HCT116 (cell line): ENCODE measurements around the gene ATP6V1E1. TPM values are rescaled to one million over a fixed set of nuclear protein-coding genes. Genes with fewer than 3 reads are reported as not detected.

Source experiments
- ATAC-seq: fragments of 200-7000 bp; cut with Tn5 transposase; 2 replicates; pipeline ENCODE4 v1.9.1; 2020; ENCODE audit warnings: mild to moderate bottlenecking, moderate library complexity
- BruUV-seq: library from RNA; stranded (reverse); fragments of 400-500 nt; replicated peaks from 2 replicates; lab custom pipeline; 2021; lab: Mats Ljungman, UMichigan
- CTCF ChIA-PET: fragments of 300-600 bp; sonication (Branson Sonifier 250); formaldehyde crosslinking; loops from one replicate; lab custom pipeline; 2021; ENCODE audit warnings: antibody characterized with exemption; lab: Charles Lee
- POLR2A ChIA-PET: fragments of 300-600, 350-600 bp; sonication (Branson Sonifier 250); formaldehyde crosslinking; loops from one replicate; lab custom pipeline; 2021; ENCODE audit warnings: antibody characterized with exemption; lab: Charles Lee
- RAD21 ChIA-PET, 2 experiments: fragments of 300-600 bp; sonication (Branson Sonifier 250); formaldehyde crosslinking; loops; one replicate each; lab custom pipeline; 2023; ENCODE audit warnings: low total read pairs in 2 of 2; ENCODE audit not compliant: uncharacterized antibody in 2 of 2, unreplicated experiment in 2 of 2, low non-redundant PET in 1 of 2; lab: Charles Lee
- DNase-seq: peaks from one replicate; pipeline ENCODE4 v3.0.0-alpha.2; 2010; ENCODE audit warnings: low read depth, low spot score
- H2AFZ ChIP-seq: fragments of 200-600 bp; shearing (Covaris generic), sonication (generic); 2 replicates; pipeline ENCODE4 v1.6.1; 2017; ENCODE audit warnings: low read depth, mixed run types, mixed read lengths, antibody characterized with exemption, low read length; ENCODE audit not compliant: poor library complexity, severe bottlenecking
- H3K27ac ChIP-seq: 2 replicates; pipeline ENCODE4 v1.5.1; 2012; ENCODE audit warnings: low read depth, low read length
- H3K27me3 ChIP-seq: fragments of 200-600 bp; sonication (generic); 2 replicates; pipeline ENCODE4 v1.6.1; 2016; ENCODE audit warnings: mixed run types, low read length, mixed read lengths; ENCODE audit not compliant: insufficient read depth
- H3K36me3 ChIP-seq, 2 experiments: fragments of 200-500 bp in 1 of 2; fragments of 200-600 bp in 1 of 2; sonication (Bioruptor generic) in 1 of 2; sonication (generic) in 1 of 2; 2 replicates each; pipeline versions ENCODE4 v1.5.1 to v1.6.1; 2014 to 2016; ENCODE audit warnings: low read length in 2 of 2, inconsistent platforms in 1 of 2, mixed read lengths in 1 of 2, mixed run types in 1 of 2; ENCODE audit not compliant: insufficient read depth in 2 of 2, control insufficient read depth in 1 of 2
- H3K4me1 ChIP-seq, 2 experiments: fragments of 200-600 bp in 1 of 2; sonication (generic) in 1 of 2; 2 replicates each; pipeline versions ENCODE4 v1.5.1 to v1.6.1; 2012 to 2017; ENCODE audit warnings: low read length in 2 of 2, inconsistent platforms in 1 of 2, mild to moderate bottlenecking in 1 of 2, mixed read lengths in 1 of 2, mixed run types in 1 of 2, moderate library complexity in 1 of 2; ENCODE audit not compliant: insufficient read depth in 2 of 2, control insufficient read depth in 1 of 2
- H3K4me2 ChIP-seq: fragments of 200-600 bp; sonication (generic); 2 replicates; pipeline ENCODE4 v1.6.1; 2017; ENCODE audit warnings: mixed run types, low read length, mixed read lengths
- H3K4me3 ChIP-seq, 2 experiments: fragments of 200-600 bp in 1 of 2; sonication (generic) in 1 of 2; replicated peaks in 1 of 2; 2 replicates each; pipeline ENCODE4 v1.5.1; 2011 to 2016; ENCODE audit warnings: low read length in 2 of 2, control low read depth in 1 of 2, low read depth in 1 of 2, mild to moderate bottlenecking in 1 of 2, mixed read lengths in 1 of 2, mixed run types in 1 of 2
- H3K79me2 ChIP-seq: fragments of 200-600 bp; sonication (generic); 2 replicates; pipeline ENCODE4 v1.6.1; 2017; ENCODE audit warnings: mild to moderate bottlenecking, mixed run types, low read length, moderate library complexity, mixed read lengths; ENCODE audit not compliant: insufficient read depth
- H3K9ac ChIP-seq: fragments of 200-600 bp; sonication (generic); 2 replicates; pipeline ENCODE4 v1.6.1; 2016; ENCODE audit warnings: low read length, mixed read lengths
- H3K9me2 ChIP-seq: fragments of 200-600 bp; sonication (generic), shearing (Covaris generic); 2 replicates; pipeline ENCODE4 v1.6.1; 2017; ENCODE audit warnings: mixed run types, mild to moderate bottlenecking, moderate library complexity; ENCODE audit not compliant: insufficient read depth
- H3K9me3 ChIP-seq, 2 experiments: fragments of 200-500 bp in 1 of 2; fragments of 200-600 bp in 1 of 2; sonication (Bioruptor generic) in 1 of 2; sonication (generic) in 1 of 2; 2 replicates each; pipeline ENCODE4 v1.6.1; 2014 to 2017; ENCODE audit warnings: low read length in 2 of 2, mixed read lengths in 2 of 2, inconsistent platforms in 1 of 2, low read depth in 1 of 2, mild to moderate bottlenecking in 1 of 2, mixed run types in 1 of 2, moderate library complexity in 1 of 2; ENCODE audit not compliant: control insufficient read depth in 1 of 2, insufficient read depth in 1 of 2
- H4K20me1 ChIP-seq: fragments of 200-600 bp; sonication (generic), shearing (Covaris generic); 2 replicates; pipeline ENCODE4 v1.6.1; 2017; ENCODE audit warnings: mixed run types, mild to moderate bottlenecking, moderate library complexity; ENCODE audit not compliant: insufficient read depth
- CBX3 ChIP-seq: IDR thresholded peaks from 2 replicates; pipeline ENCODE4 v1.6.1; 2012; ENCODE audit warnings: low read depth
- EGR1 ChIP-seq: IDR thresholded peaks from 2 replicates; pipeline ENCODE4 v1.6.1; 2012; ENCODE audit warnings: low read depth
- FOSL1 ChIP-seq: IDR thresholded peaks from 2 replicates; pipeline ENCODE4 v1.6.1; 2012; ENCODE audit warnings: low read depth
- POLR2A ChIP-seq: IDR thresholded peaks from 2 replicates; pipeline ENCODE4 v1.7.0; 2011; ENCODE audit warnings: borderline replicate concordance; ENCODE audit not compliant: insufficient read depth, insufficient read length; ENCODE audit errors: extremely low read depth
- RAD21 ChIP-seq: IDR thresholded peaks from 2 replicates; pipeline ENCODE4 v1.6.1; 2012; ENCODE audit warnings: low read depth, mild to moderate bottlenecking
- SIN3A ChIP-seq: IDR thresholded peaks from 2 replicates; pipeline ENCODE4 v1.6.1; 2012; ENCODE audit warnings: low read depth
- SP1 ChIP-seq: IDR thresholded peaks from 2 replicates; pipeline ENCODE4 v1.6.1; 2012; ENCODE audit warnings: low read depth
- SRF ChIP-seq: IDR thresholded peaks from 2 replicates; pipeline ENCODE4 v1.6.1; 2012; ENCODE audit warnings: low read depth
- TCF7L2 ChIP-seq: IDR thresholded peaks from 2 replicates; pipeline ENCODE4 v1.7.0; 2011; ENCODE audit warnings: borderline replicate concordance, inconsistent platforms; ENCODE audit not compliant: insufficient read depth, insufficient read length; ENCODE audit errors: extremely low read depth
- ZNF274 ChIP-seq: fragments of 200-500 bp; sonication (Bioruptor generic); IDR thresholded peaks from 2 replicates; pipeline ENCODE4 v1.6.1; 2014; ENCODE audit warnings: mild to moderate bottlenecking, low read depth, low read length, inconsistent platforms
- intact Hi-C: fragments of 100-400 bp; cut with micrococcal nuclease; formaldehyde crosslinking; loops from 2 replicates; pipeline ENCODE4 v1.10.0; 2022
- total RNA-seq: library from RNA; stranded (reverse); gene quantifications from one replicate; pipeline ENCODE4 v1.2.1, GENCODE V29; 2021; ENCODE audit not compliant: unreplicated experiment
- TF ChIP-seq, protein P1 (sequence below): IDR thresholded peaks from 2 replicates; pipeline ENCODE4 v1.6.1; 2012
- TF ChIP-seq, protein P2 (sequence below), 3 experiments: fragments of 200-600 bp in 1 of 3; sonication (generic) in 1 of 3; IDR thresholded peaks in 2 of 3; conservative IDR thresholded peaks in 1 of 3; 2 replicates each; pipeline ENCODE4 v1.5.1; 2012 to 2017; ENCODE audit warnings: low read depth in 2 of 3, low read length in 2 of 3, antibody characterized with exemption in 1 of 3, borderline replicate concordance in 1 of 3, control low read depth in 1 of 3, mild to moderate bottlenecking in 1 of 3, mixed read lengths in 1 of 3, mixed run types in 1 of 3, moderate library complexity in 1 of 3; ENCODE audit not compliant: insufficient read depth in 1 of 3
- TF ChIP-seq, protein P3 (sequence below): IDR thresholded peaks from 2 replicates; pipeline ENCODE4 v1.6.1; 2011; ENCODE audit warnings: mild to moderate bottlenecking, low read length, moderate library complexity; ENCODE audit not compliant: insufficient replicate concordance; ENCODE audit errors: extremely low read depth
- TF ChIP-seq, protein P4 (sequence below): IDR thresholded peaks from 2 replicates; pipeline ENCODE4 v1.6.1; 2012

The ATP6V1E1 gene
- total RNA-seq, 1 experiment from 2014 or later = 107 TPM

DNA sequence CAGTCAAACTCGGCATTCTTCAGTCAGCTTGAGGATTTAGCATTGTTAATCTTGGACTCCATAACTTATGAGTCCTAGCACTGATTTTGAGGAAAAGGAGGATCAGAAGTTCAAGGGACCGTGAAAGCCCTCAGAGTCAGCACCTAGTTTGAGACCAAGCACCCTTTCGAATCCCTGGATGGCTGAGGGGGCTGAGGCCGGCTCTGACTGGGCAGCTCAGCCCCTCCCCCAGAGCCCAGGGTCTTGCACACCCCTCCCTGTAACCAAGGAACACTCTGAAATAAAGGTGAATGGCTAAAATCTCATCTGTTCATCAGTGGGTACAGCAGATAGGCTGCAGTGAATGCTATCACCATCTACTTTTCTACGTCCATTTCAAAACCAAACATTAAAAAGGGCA, 38.0 kb downstream of the ATP6V1E1 start:
- Histone ChIP-seq H2AFZ (no peak overlapping the region), H3K4me1 (peaks cover 0 to 4% of the 10 kb centered on the region in 2 experiments; a peak in 2 of 4 replicates), H3K9ac (no peak overlapping the region), H3K36me3 (peaks cover 23 to 31% of the 10 kb centered on the region in 2 experiments; a peak in 3 of 4 replicates), H3K9me3 (no peaks in the 10 kb centered on the region), H3K9me2 (no peaks in the 10 kb centered on the region), H3K27me3 (no peaks in the 10 kb centered on the region), H3K4me3 (no peak overlapping the region), H3K27ac (no peak overlapping the region), H3K79me2 (no peaks in the 10 kb centered on the region), H3K4me2 (no peak overlapping the region), H4K20me1 (no peaks in the 10 kb centered on the region)
- no peak for TF ChIP-seq FOSL1
- intact Hi-C loops = no loop called here
- ChIA-PET RAD21 (no interaction called here), CTCF (no interaction called here), POLR2A (no interaction called here)
- no TSS peak for BruUV-seq
- ATAC-seq = no peak
- DNase-seq = no peak

DNA sequence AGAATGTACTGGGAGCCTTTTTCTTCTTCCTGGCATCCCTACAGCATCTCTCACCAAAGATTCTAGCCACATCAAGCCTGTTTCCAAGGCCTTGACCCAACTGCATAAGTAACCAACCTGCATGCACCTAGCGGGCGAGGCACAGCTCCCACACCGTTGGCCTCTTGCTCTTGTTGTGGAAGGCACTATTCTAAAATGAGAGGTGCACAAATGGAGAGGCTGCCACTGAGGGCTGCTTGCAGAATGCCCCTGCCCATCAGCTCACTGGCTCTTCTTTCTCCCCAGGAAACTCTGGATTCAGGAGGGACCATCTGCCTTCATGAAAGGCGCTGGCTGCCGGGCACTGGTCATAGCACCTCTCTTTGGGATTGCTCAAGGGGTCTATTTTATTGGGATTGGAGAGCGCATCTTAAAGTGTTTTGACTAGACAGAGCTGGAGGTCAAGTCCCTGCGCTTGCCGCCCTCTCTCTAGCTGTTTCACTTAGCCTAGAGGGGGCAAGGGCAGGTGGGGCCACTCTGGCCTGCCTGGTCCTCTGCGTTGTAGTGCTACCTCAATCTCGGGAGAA, 38.7 kb downstream of the ATP6V1E1 start:
- Histone ChIP-seq H3K36me3 (peaks cover 19 to 27% of the 10 kb centered on the region in 2 experiments; a peak in 3 of 4 replicates), H3K9me2 (no peaks in the 10 kb centered on the region), H2AFZ (no peak overlapping the region), H3K79me2 (no peaks in the 10 kb centered on the region), H3K27me3 (no peaks in the 10 kb centered on the region), H3K4me2 (no peak overlapping the region), H3K4me1 (no peaks in the 10 kb centered on the region), H3K4me3 (no peak overlapping the region), H4K20me1 (no peaks in the 10 kb centered on the region), H3K27ac (no peak overlapping the region), H3K9me3 (no peaks in the 10 kb centered on the region), H3K9ac (no peak overlapping the region)
- CTCF ChIA-PET = no interaction called here
- POLR2A ChIA-PET = no interaction called here
- ATAC-seq = no peak
- RAD21 ChIA-PET = no interaction called here
- no peak for DNase-seq
- TF ChIP-seq RAD21 = no peak
- TF ChIP-seq ZNF274 = no peak
- TF ChIP-seq, protein P1, sequence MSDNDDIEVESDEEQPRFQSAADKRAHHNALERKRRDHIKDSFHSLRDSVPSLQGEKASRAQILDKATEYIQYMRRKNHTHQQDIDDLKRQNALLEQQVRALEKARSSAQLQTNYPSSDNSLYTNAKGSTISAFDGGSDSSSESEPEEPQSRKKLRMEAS = no peak
- no peak for TF ChIP-seq POLR2A
- TF ChIP-seq CBX3 = no peak
- TF ChIP-seq TCF7L2 = no peak
- TF ChIP-seq SRF = no peak
- TF ChIP-seq, protein P2, sequence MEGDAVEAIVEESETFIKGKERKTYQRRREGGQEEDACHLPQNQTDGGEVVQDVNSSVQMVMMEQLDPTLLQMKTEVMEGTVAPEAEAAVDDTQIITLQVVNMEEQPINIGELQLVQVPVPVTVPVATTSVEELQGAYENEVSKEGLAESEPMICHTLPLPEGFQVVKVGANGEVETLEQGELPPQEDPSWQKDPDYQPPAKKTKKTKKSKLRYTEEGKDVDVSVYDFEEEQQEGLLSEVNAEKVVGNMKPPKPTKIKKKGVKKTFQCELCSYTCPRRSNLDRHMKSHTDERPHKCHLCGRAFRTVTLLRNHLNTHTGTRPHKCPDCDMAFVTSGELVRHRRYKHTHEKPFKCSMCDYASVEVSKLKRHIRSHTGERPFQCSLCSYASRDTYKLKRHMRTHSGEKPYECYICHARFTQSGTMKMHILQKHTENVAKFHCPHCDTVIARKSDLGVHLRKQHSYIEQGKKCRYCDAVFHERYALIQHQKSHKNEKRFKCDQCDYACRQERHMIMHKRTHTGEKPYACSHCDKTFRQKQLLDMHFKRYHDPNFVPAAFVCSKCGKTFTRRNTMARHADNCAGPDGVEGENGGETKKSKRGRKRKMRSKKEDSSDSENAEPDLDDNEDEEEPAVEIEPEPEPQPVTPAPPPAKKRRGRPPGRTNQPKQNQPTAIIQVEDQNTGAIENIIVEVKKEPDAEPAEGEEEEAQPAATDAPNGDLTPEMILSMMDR (IDR thresholded peaks at IDR 0.05 in 2 of 3, conservative IDR thresholded peaks at IDR 0.05 in 1 of 3; ENCODE audit: borderline replicate concordance in 1 of 3, insufficient read depth in 1 of 3, low read depth in 2 of 3, low read length in 2 of 3) = no peak
- no peak for TF ChIP-seq SP1
- TF ChIP-seq, protein P3, sequence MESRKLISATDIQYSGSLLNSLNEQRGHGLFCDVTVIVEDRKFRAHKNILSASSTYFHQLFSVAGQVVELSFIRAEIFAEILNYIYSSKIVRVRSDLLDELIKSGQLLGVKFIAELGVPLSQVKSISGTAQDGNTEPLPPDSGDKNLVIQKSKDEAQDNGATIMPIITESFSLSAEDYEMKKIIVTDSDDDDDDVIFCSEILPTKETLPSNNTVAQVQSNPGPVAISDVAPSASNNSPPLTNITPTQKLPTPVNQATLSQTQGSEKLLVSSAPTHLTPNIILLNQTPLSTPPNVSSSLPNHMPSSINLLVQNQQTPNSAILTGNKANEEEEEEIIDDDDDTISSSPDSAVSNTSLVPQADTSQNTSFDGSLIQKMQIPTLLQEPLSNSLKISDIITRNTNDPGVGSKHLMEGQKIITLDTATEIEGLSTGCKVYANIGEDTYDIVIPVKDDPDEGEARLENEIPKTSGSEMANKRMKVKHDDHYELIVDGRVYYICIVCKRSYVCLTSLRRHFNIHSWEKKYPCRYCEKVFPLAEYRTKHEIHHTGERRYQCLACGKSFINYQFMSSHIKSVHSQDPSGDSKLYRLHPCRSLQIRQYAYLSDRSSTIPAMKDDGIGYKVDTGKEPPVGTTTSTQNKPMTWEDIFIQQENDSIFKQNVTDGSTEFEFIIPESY = no peak
- TF ChIP-seq SIN3A = no peak
- no peak for TF ChIP-seq EGR1
- TF ChIP-seq, protein P4, sequence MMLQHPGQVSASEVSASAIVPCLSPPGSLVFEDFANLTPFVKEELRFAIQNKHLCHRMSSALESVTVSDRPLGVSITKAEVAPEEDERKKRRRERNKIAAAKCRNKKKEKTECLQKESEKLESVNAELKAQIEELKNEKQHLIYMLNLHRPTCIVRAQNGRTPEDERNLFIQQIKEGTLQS = no peak
- no TSS peak for BruUV-seq
- intact Hi-C loops = no loop called here
